GM19468 (cell line): ENCODE measurements around the gene BRD7.

Experiments
- ATAC-seq: cut with Tn5 transposase; IDR thresholded peaks from one replicate; pipeline ENCODE4 v1.9.1; 2021; ENCODE audit warnings: mild to moderate bottlenecking, moderate library complexity, moderate number of reproducible peaks; ENCODE audit not compliant: unreplicated experiment; ENCODE audit errors: extremely low read depth

The BRD7 gene

GRCh38 chr16:50390371-50390771 is 21.6 kb upstream of the BRD7 start:
- ATAC-seq = no peak

DNA sequence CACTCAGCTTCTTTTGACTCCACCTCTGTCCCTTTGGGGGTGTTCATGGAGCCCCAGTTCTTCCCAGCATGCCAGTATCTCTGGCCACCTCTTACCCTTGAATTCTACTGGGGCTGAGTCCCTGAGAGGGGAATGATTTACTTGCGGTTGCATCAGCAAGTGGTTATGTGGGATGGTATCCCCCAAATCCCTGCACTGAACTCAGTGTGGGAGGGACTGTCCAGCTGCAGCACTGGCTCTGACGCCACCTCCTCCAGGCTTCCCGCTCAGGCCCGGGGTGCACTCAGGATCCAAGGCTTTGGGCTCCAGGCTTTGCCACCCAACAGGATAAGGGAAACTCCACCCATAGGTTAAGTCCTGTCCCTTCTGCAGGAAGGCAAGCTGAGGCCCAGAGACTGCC is 21.1 kb upstream of the BRD7 start:
- ATAC-seq = no peak

- no peak for ATAC-seq
Observed at GRCh38 chr16:50388496-50388895, 19.7 kb upstream of the BRD7 start.

- no peak for ATAC-seq
Observed at GRCh38 chr16:50386774-50387173, 18.0 kb upstream of the BRD7 start.

DNA sequence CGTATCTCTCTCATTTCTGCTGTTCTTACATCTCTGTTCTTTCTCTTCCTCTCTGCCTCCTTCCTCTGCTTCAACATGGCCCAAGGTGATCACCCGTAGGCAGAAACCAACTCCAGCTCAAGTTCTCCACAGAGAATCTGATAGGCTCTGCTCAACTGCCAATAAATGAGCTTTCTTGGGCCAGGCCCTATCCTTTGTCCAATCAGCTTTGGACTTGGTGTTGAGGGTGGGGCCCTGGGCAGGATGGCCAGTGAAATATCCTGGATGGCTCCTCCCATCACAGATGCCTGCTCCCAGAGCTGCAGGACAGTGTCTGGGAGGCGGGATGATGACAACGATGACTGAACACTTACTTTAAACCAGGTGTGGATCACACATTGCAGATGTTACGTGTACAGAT is 17.4 kb upstream of the BRD7 start:
- no peak for ATAC-seq

DNA sequence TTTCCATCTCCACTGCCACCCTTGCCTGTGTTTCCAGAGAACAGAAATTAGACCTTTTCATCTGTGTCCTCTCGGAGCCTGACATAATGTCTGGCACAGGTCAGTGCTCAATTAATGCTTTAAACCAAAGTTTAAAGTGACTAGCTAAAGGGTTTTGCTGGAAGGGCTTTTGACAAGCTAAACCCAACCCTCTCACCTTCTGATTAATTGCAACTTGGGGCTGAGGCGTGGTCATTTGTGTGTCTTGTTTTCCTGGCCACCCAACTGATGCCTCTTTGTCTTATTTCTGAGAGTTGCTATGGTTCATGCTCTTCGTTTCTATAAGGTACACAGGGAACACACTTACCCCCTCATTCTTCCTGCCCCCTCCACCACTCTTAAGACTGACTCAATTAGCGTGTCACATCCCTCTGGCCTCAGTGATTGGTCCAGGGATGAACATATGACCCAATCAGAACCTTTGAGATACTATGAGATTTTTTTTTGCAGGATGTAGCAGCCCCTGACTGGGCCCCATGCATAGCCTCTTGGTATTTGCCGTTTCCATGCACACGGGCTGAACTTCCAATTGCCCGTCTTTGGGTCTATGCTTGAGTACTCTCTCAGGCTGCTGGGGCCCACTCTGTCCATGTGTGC is 15.8 kb upstream of the BRD7 start:
- ATAC-seq = no peak

DNA sequence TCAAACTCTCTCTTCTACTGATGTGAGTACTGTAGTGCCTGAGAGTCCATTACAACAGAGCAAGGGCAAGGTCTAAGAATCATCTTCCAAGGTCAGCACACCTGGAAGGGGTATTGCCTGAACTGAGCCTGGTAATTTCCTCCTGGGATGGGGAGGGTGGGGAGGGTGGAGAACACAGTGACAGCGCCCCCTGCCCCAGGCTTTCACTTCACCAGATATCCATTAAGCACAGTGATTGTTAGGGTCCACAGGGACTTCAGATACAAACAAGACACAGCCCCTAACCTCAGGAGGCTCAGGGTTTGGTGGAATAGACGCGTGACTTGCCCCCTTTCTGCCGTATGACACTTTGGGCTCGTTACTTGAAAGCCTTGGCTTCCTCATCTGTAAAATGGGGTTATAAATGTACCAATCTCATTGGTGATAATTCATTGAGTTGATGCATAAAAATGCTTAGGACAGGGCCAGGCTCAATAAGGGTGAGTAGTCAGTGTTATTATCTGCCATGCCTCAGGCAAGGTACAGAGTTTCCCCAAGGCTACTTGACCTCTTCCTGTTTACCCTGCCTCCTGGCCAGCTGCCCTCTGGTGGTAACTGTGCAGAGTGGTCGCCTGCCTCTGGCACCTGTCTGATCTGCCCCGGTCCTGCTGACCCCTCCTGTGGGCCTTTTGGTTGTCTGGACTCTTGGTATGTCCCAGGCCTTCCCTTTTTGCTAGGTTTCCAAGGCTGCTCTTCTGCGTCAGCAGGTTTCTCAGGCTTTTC is 13.1 kb upstream of the BRD7 start:
- no peak for ATAC-seq

GRCh38 chr16:50378417-50378816 is 9.6 kb upstream of the BRD7 start:
- no peak for ATAC-seq

- no peak for ATAC-seq
Observed at GRCh38 chr16:50377001-50377400, 8.2 kb upstream of the BRD7 start.

GRCh38 chr16:50373780-50374179 is 5.0 kb upstream of the BRD7 start:
- no peak for ATAC-seq

DNA sequence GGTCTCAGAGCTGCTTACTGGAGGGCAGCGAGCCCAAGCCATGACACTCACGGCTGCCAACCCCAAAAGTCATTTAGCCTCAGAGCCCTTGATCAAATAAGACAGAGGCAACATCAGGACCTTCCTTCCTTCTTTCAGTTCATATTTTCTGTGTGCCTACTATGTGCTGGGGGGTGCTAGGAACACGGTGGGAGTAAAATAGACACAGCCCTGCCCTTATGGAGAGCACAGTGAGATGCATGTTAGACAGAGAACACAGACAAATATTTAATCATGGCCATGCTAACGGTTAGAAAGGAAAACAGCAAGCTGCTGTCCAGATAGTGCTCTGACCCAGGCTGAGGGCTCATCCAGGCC is 4.5 kb upstream of the BRD7 start:
- no peak for ATAC-seq

GRCh38 chr16:50372611-50373344 is 4.0 kb upstream of the BRD7 start:
- no peak for ATAC-seq

GRCh38 chr16:50371936-50372595 is 3.3 kb upstream of the BRD7 start:
- ATAC-seq = no peak

DNA sequence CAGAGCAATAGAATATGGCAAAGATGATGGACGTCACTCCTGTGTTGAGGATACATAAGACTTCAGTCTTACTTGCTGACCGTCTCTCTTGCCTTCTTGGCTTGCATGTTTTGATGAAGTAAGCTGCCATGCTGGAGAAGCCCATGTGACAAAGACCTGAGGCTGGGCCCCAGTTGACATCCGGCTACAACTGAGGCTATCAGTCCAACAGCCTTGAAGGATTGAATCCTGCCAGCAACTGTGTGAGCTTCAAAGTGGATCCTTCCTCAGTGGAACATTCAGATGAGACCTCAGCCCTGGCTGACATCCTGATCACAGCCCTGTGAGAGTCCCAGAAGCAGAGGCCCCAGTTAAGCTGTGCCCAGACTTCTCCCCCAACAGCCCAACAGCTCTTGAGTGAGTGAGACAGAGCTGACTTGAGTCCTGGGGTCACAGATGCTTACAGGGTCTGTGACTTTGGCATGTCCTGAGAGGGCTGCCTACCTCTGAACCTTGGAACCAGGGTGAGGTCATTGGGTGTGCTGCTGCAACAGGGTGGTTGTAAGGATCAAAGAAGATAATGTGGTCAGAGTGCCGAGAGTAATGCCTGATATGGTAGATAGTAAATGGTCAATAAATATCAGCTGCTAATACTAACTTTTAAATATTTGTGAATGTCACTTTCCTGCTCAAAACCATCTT is 2.4 kb upstream of the BRD7 start:
- ATAC-seq = no peak

DNA sequence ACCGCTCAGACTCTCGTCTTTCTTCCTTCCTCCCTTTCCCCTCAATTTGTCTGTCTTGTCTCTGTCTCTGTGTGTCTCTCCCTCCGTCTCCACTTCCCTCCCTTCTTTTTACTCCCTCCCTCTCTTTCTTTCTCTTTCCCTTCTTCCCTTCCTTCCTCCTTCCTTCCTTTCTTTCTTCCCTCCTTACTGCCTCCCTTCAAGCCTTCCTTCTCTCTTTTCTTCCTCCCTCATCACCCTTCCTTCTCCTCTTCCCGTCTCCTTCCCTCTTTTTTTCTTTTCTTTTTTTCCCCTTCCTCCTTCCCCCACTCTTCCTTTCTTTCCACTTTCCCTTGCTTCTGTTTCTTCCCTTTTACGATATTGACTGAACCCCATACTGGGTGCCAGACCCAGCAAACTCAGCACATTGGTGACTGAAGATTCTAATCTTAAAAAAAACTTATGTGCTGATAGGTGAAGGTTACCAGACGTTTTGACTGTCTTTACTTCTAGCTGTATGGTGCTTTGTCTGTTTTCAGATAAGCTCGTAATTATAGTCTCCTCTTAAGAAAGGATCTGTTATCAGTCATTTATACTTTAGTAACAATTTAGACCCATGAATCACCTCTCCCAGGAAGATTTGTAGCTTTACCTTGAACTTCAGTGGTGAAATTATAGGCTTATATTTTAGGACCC is 481 bp upstream of the BRD7 start:
- ATAC-seq = no peak

DNA sequence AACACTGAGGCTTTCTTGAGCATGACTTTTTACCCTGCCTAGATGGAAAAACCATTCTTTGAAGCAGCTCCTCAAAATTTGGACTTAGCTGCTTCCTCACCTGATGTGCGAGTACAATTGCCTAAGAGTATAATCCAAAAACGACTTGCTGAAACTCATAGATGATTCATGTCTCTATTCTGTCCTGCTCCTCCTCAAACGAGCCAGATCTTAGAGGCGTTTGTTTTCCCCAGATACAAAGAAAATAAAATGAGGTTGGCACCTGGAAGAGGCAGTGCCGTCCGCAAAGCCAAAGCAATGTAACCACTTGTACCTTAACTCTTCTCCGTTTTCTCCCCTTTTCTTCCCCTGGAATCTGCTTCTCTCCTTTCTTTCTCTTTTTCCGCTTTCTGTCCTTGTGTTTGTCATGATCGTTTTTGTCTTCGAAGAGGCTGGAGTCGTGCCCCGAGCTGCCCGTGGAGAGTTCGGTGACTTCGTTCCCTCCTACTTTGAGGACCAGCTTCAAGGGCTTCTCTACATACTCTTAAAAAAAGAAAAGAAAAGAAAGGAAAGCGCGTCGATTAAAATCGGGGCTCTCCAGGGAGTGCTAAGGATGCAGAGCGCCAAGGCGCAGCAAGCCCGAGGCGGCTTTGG is 895 bp downstream of the BRD7 start:
- no peak for ATAC-seq

DNA sequence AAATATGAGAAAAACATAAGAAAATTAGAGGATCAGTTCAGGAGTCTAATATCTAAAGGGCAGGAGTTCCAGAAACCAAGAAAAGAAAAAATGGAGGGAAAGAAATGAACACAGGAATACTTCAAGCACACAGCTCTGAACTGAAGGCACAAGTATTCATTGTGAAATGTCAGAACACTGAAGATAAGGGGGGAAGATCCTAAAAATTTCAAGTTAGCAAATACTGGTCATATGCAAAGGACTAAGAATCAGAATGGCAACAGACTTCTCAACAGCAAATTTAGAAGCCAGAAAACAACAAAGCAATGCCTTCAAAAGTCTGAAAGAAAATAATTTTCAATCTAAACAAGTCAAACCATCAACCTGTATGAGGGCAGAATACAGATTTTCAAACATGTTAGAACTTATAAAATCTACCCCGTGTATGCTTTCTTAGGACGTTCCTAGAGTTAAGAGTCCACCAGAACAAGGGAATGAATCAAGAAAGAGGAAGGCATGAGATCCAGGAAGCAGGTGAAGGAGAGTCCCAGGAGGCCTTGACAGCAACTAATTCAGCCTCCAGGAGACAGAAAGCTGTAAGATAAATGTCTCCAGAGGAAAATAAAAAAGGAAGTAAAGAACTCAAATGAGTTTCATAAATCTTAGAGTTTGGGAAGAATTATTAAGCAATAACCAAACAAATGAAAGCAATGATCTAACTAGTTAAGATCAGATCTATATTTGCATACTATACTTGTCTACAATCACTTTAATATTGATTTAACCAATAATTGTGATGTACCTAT is 2.8 kb downstream of the BRD7 start:
- no peak for ATAC-seq

DNA sequence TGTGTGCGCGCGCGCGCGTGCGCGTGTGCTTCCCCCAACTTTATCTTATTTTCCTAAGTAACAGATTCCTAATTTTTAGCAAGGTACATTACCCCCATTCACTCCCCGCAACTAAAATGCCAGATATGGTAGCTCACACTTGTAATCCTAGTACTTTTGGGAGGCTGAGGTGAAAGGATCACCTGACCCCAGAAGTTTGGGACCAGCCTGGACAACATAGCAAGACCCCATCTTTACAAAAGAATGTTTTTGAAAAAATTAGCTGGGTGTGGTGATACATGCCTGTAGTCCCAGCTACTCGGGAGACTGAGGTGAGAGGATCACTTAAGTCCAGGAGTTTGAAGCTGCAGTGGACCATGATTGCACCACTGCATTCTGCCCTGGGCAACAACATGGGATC is 5.1 kb downstream of the BRD7 start:
- no peak for ATAC-seq

DNA sequence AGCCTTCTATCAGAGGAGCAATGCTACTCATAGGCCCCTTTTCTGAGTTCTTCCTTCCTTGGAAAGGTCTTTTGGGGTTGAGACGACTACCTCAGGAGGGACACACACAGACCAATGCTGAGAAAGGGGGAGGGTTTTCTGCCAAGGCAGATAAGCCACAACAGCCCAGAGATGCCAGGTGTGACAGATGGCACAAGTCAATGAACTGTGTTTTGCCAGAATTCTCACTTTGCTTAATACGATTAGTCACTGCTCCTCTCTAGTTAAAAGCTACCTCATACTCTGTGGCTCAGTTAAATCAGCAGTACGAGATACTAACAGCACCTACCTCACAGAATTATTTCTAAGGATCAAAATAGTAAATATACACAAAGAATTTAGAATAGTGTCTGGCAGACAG is 8.0 kb downstream of the BRD7 start:
- ATAC-seq = no peak
